ENCODE measurements around the gene ZNF710. TPM values are rescaled to one million over a fixed set of nuclear protein-coding genes. Genes with fewer than 3 reads are reported as not detected.

ZNF710 gene
- total and polyA plus RNA-seq, 8 donors: 7.9 to 35.3 (median 16.1) TPM

GRCh38 chr15:90049666-90050604 lies 48.8 kb downstream of the ZNF710 start:
- H3K9me3 ChIP-seq: no peaks in the 10 kb centered on the region
- no peaks in the 10 kb centered on the region for H3K27me3 ChIP-seq
- 77 to 85% (median 84%) methylated on average over 21 to 22 of the region's 22 CpGs for WGBS, 5 donors
- H3K27ac ChIP-seq: no peak overlapping the region
- H3K4me3 ChIP-seq: no peak overlapping the region
- intact Hi-C loops (cut with DNase I; ENCODE audit: low total_unique reads): no loop called here
- peaks cover 0 to 3% (median 0%) of the 10 kb centered on the region in 4 donors for H3K36me3 ChIP-seq
- TF ChIP-seq CTCF (IDR thresholded peaks at IDR 0.05) (no peak), EP300 (IDR thresholded peaks at IDR 0.05) (no peak), POLR2A (IDR thresholded peaks at IDR 0.05) (no peak), POLR2AphosphoS5 (IDR thresholded peaks at IDR 0.05) (no peak)
- peaks cover 34 to 62% (median 46%) of the 10 kb centered on the region in 4 donors for H3K4me1 ChIP-seq
- DNase-seq: no peak

GRCh38 chr15:90051874-90052273 lies 50.8 kb downstream of the ZNF710 start:
- Histone ChIP-seq H3K36me3 (peaks cover 0 to 3% (median 0%) of the 10 kb centered on the region in 4 donors), H3K4me3 (no peak overlapping the region), H3K27ac (no peak overlapping the region), H3K4me1 (peaks cover 27 to 51% (median 35%) of the 10 kb centered on the region in 4 donors), H3K27me3 (no peaks in the 10 kb centered on the region), H3K9me3 (no peaks in the 10 kb centered on the region)
- 70 to 85% (median 79%) methylated on average over 5 of the region's 5 CpGs for whole genome bisulfite sequencing, 5 donors
- DNase-seq: no peak
- TF ChIP-seq EP300 (IDR thresholded peaks at IDR 0.05) (no peak), CTCF (IDR thresholded peaks at IDR 0.05) (no peak), POLR2AphosphoS5 (IDR thresholded peaks at IDR 0.05) (no peak), POLR2A (IDR thresholded peaks at IDR 0.05) (no peak)
- intact Hi-C loops (cut with DNase I; ENCODE audit: low total_unique reads): no loop called here

- no peaks in the 10 kb centered on the region for H3K27me3 ChIP-seq
- intact Hi-C loops (cut with DNase I; ENCODE audit: low total_unique reads): no loop called here
- peaks cover 8 to 43% (median 24%) of the 10 kb centered on the region in 4 donors for H3K4me1 ChIP-seq
- no peak for DNase-seq
- peaks cover 0 to 3% (median 0%) of the 10 kb centered on the region in 4 donors for H3K36me3 ChIP-seq
- no peaks in the 10 kb centered on the region for H3K9me3 ChIP-seq
- peak overlapping the region in 2 of 5 donors; percentile 36 to 43 for H3K27ac ChIP-seq
- no peak for TF ChIP-seq EP300 (IDR thresholded peaks at IDR 0.05)
- no peak for TF ChIP-seq POLR2AphosphoS5 (IDR thresholded peaks at IDR 0.05)
- TF ChIP-seq CTCF (IDR thresholded peaks at IDR 0.05): no peak
- WGBS, 5 donors: 84 to 89% (median 87%) methylated on average over 14 of the region's 14 CpGs
- no peak overlapping the region for H3K4me3 ChIP-seq
Measured at GRCh38 chr15:90053685-90054466, 52.8 kb downstream of the ZNF710 start.

- Histone ChIP-seq H3K9me3 (no peaks in the 10 kb centered on the region), H3K27ac (peak overlapping the region in 2 of 5 donors; percentile 36 to 43), H3K27me3 (no peaks in the 10 kb centered on the region), H3K4me3 (no peak overlapping the region), H3K36me3 (peaks cover 0 to 3% (median 0%) of the 10 kb centered on the region in 4 donors), H3K4me1 (peaks cover 16 to 49% (median 29%) of the 10 kb centered on the region in 4 donors)
- WGBS, 5 donors: 32 to 55% (median 37%) methylated on average over 7 of the region's 7 CpGs
- intact Hi-C loops (cut with DNase I; ENCODE audit: low total_unique reads): no loop called here
- peak in 1 of 2 donors; percentile 73 for DNase-seq
- TF ChIP-seq POLR2A (IDR thresholded peaks at IDR 0.05): no peak
Measured at GRCh38 chr15:90054618-90055097, 53.5 kb downstream of the ZNF710 start.
